ENCODE measurements around the gene C6orf120. TPM values are rescaled to one million over a fixed set of nuclear protein-coding genes. Genes with fewer than 3 reads are reported as not detected.

C6orf120 gene
- total RNA-seq, 1 experiment from 2014 or later = 23.2 TPM

GRCh38 chr6:169675011-169675410, 26.9 kb upstream of the C6orf120 start:
- BruUV-seq (replicated peaks) = no TSS peak
- intact Hi-C loops (cut with micrococcal nuclease; ENCODE audit: unreplicated experiment) = no loop called here
- H3K36me3 ChIP-seq (ENCODE audit: insufficient read depth, low read length, poor library complexity, severe bottlenecking) = peaks cover 11% of the 10 kb centered on the region
- no peak for TF ChIP-seq EZH2 (IDR thresholded peaks at IDR 0.05; ENCODE audit: borderline replicate concordance, low read depth, low read length, poor library complexity, severe bottlenecking)
- TF ChIP-seq CTCF (conservative IDR thresholded peaks at IDR 0.05; ENCODE audit: low read depth, low read length) = no peak
- H3K4me3 ChIP-seq (ENCODE audit: low read depth, low read length, poor library complexity, severe bottlenecking) = no peak overlapping the region
- no peaks in the 10 kb centered on the region for H3K4me1 ChIP-seq (ENCODE audit: insufficient read depth, low read length, poor library complexity, severe bottlenecking)
- no peaks in the 10 kb centered on the region for H3K9me3 ChIP-seq (ENCODE audit: low read depth, low read length, poor library complexity, severe bottlenecking)
- DNase-seq (ENCODE audit: low spot score) = no peak
- CTCF ChIA-PET = no interaction called here
- H3K27ac ChIP-seq (ENCODE audit: low read depth, low read length, poor library complexity, severe bottlenecking) = no peak overlapping the region
- POLR2A ChIA-PET (ENCODE audit: low non-redundant PET) = no interaction called here
- H3K27me3 ChIP-seq (replicated peaks; ENCODE audit: insufficient read depth, low read depth, low read length, poor library complexity) = no peaks in the 10 kb centered on the region

GRCh38 chr6:169677096-169677495, 24.8 kb upstream of the C6orf120 start:
- Histone ChIP-seq H3K27me3 (replicated peaks; ENCODE audit: insufficient read depth, low read depth, low read length, poor library complexity) (no peaks in the 10 kb centered on the region), H3K4me1 (ENCODE audit: insufficient read depth, low read length, poor library complexity, severe bottlenecking) (no peaks in the 10 kb centered on the region), H3K36me3 (ENCODE audit: insufficient read depth, low read length, poor library complexity, severe bottlenecking) (peaks cover 8% of the 10 kb centered on the region), H3K9me3 (ENCODE audit: low read depth, low read length, poor library complexity, severe bottlenecking) (no peaks in the 10 kb centered on the region), H3K4me3 (ENCODE audit: low read depth, low read length, poor library complexity, severe bottlenecking) (no peak overlapping the region), H3K27ac (ENCODE audit: low read depth, low read length, poor library complexity, severe bottlenecking) (no peak overlapping the region)
- no TSS peak for BruUV-seq (replicated peaks)
- intact Hi-C loops (cut with micrococcal nuclease; ENCODE audit: unreplicated experiment) = no loop called here
- CTCF ChIA-PET = no interaction called here
- TF ChIP-seq EZH2 (IDR thresholded peaks at IDR 0.05; ENCODE audit: borderline replicate concordance, low read depth, low read length, poor library complexity, severe bottlenecking) = no peak
- TF ChIP-seq CTCF (conservative IDR thresholded peaks at IDR 0.05; ENCODE audit: low read depth, low read length) = no peak
- POLR2A ChIA-PET (ENCODE audit: low non-redundant PET) = no interaction called here
- no peak for DNase-seq (ENCODE audit: low spot score)

GRCh38 chr6:169678342-169678741, 23.6 kb upstream of the C6orf120 start:
- Histone ChIP-seq H3K4me3 (ENCODE audit: low read depth, low read length, poor library complexity, severe bottlenecking) (no peak overlapping the region), H3K4me1 (ENCODE audit: insufficient read depth, low read length, poor library complexity, severe bottlenecking) (no peaks in the 10 kb centered on the region), H3K36me3 (ENCODE audit: insufficient read depth, low read length, poor library complexity, severe bottlenecking) (peaks cover 10% of the 10 kb centered on the region), H3K27me3 (replicated peaks; ENCODE audit: insufficient read depth, low read depth, low read length, poor library complexity) (no peaks in the 10 kb centered on the region), H3K27ac (ENCODE audit: low read depth, low read length, poor library complexity, severe bottlenecking) (no peak overlapping the region), H3K9me3 (ENCODE audit: low read depth, low read length, poor library complexity, severe bottlenecking) (no peaks in the 10 kb centered on the region)
- POLR2A ChIA-PET (ENCODE audit: low non-redundant PET) = no interaction called here
- no TSS peak for BruUV-seq (replicated peaks)
- CTCF ChIA-PET = no interaction called here
- intact Hi-C loops (cut with micrococcal nuclease; ENCODE audit: unreplicated experiment) = no loop called here
- TF ChIP-seq CTCF (conservative IDR thresholded peaks at IDR 0.05; ENCODE audit: low read depth, low read length) (no peak), EZH2 (IDR thresholded peaks at IDR 0.05; ENCODE audit: borderline replicate concordance, low read depth, low read length, poor library complexity, severe bottlenecking) (no peak)
- DNase-seq (ENCODE audit: low spot score) = no peak
